Loucy (cell line): ENCODE results near the gene TLX3.
"Not testable (repeated sequence)": the region's sequence is repeated elsewhere in the genome, so short reads cannot be mapped to it uniquely, and the experiment has no call there.

Experiments used
- H2AFZ ChIP-seq: fragments of 200-600 bp; sonication (generic); 2 replicates; pipeline ENCODE4 v1.6.0; 2016; ENCODE audit warnings: antibody characterized with exemption, mild to moderate bottlenecking, low read length, moderate library complexity
- H3F3A ChIP-seq: fragments of 200-600 bp; 2 replicates; pipeline ENCODE4 v1.6.0; 2016; ENCODE audit warnings: antibody characterized with exemption, low read depth, mild to moderate bottlenecking
- H3K27me3 ChIP-seq: fragments of 200-600 bp; sonication (generic); 2 replicates; pipeline ENCODE4 v1.6.1; 2014; ENCODE audit warnings: low read length, mild to moderate bottlenecking; ENCODE audit not compliant: insufficient read depth, poor library complexity, severe bottlenecking
- H3K36me3 ChIP-seq: fragments of 200-600 bp; sonication (generic); 2 replicates; pipeline ENCODE4 v1.6.1; 2016; ENCODE audit warnings: low read length; ENCODE audit not compliant: insufficient read depth
- H3K4me1 ChIP-seq: fragments of 200-600 bp; sonication (generic); 2 replicates; pipeline ENCODE4 v1.5.1; 2014; ENCODE audit warnings: low read length, mild to moderate bottlenecking; ENCODE audit not compliant: insufficient read depth, poor library complexity, severe bottlenecking
- H3K4me2 ChIP-seq: fragments of 200-600 bp; sonication (generic); 2 replicates; pipeline ENCODE4 v1.6.0; 2014; ENCODE audit warnings: antibody characterized with exemption, low read length, low read depth, mild to moderate bottlenecking; ENCODE audit not compliant: poor library complexity, severe bottlenecking
- H3K4me3 ChIP-seq: fragments of 200-600 bp; sonication (generic); 2 replicates; pipeline ENCODE4 v1.5.1; 2014; ENCODE audit warnings: low read length, mild to moderate bottlenecking, mixed read lengths; ENCODE audit not compliant: poor library complexity, severe bottlenecking
- H3K79me2 ChIP-seq: fragments of 200-600 bp; sonication (generic); 2 replicates; pipeline ENCODE4 v1.6.1; 2014; ENCODE audit warnings: low read length; ENCODE audit not compliant: insufficient read depth
- H3K9ac ChIP-seq: fragments of 200-600 bp; sonication (generic); 2 replicates; pipeline ENCODE4 v1.6.0; 2014; ENCODE audit warnings: mild to moderate bottlenecking, low read depth, low read length, moderate library complexity; ENCODE audit not compliant: poor library complexity, severe bottlenecking
- H3K9me2 ChIP-seq: fragments of 200-600 bp; sonication (generic); replicated peaks from 2 replicates; pipeline ENCODE4 v1.6.1; 2016; ENCODE audit warnings: low read depth, low read length, mixed read lengths
- H3K9me3 ChIP-seq: fragments of 200-600 bp; sonication (generic); 2 replicates; pipeline ENCODE4 v1.6.1; 2014; ENCODE audit warnings: mild to moderate bottlenecking, antibody characterized with exemption, low read length, low read depth; ENCODE audit not compliant: insufficient read depth
- H4K20me1 ChIP-seq: fragments of 200-600 bp; sonication (generic); 2 replicates; pipeline ENCODE4 v1.6.0; 2014; ENCODE audit warnings: antibody characterized with exemption, low read length, mild to moderate bottlenecking; ENCODE audit not compliant: insufficient read depth, poor library complexity, severe bottlenecking
- CTCF ChIP-seq: fragments of 200-600 bp; sonication (generic); conservative IDR thresholded peaks from 2 replicates; pipeline ENCODE4 v1.5.1; 2014; ENCODE audit warnings: mild to moderate bottlenecking, antibody characterized with exemption, low read length
- EZH2phosphoT487 ChIP-seq: fragments of 200-600 bp; IDR thresholded peaks from 2 replicates; pipeline ENCODE4 v1.6.1; 2018; ENCODE audit warnings: antibody characterized with exemption, mild to moderate bottlenecking, moderate library complexity, borderline replicate concordance

The TLX3 gene

GRCh38 chr5:171355302-171355724 lies 46.3 kb downstream of the TLX3 start:
- Histone ChIP-seq H4K20me1 (no peaks in the 10 kb centered on the region), H3K9ac (no peak overlapping the region), H3K27me3 (no peaks in the 10 kb centered on the region), H3K9me3 (no peaks in the 10 kb centered on the region), H3K4me3 (no peak overlapping the region), H2AFZ (no peak overlapping the region), H3K4me1 (no peaks in the 10 kb centered on the region), H3K9me2 (no peaks in the 10 kb centered on the region), H3K4me2 (no peak overlapping the region), H3K36me3 (no peaks in the 10 kb centered on the region), H3F3A (no peaks in the 10 kb centered on the region), H3K79me2 (no peaks in the 10 kb centered on the region)
- no peak for TF ChIP-seq EZH2phosphoT487
- no peak for TF ChIP-seq CTCF

- Histone ChIP-seq H3K4me1 (no peaks in the 10 kb centered on the region), H4K20me1 (no peaks in the 10 kb centered on the region), H3K79me2 (no peaks in the 10 kb centered on the region), H3K4me2 (no peak overlapping the region), H3K9me2 (no peaks in the 10 kb centered on the region), H3K9me3 (no peaks in the 10 kb centered on the region), H2AFZ (no peak overlapping the region), H3K9ac (no peak overlapping the region), H3K4me3 (no peak overlapping the region), H3F3A (no peaks in the 10 kb centered on the region), H3K36me3 (no peaks in the 10 kb centered on the region), H3K27me3 (no peaks in the 10 kb centered on the region)
- TF ChIP-seq CTCF (no peak), EZH2phosphoT487 (no peak)
Measured at GRCh38 chr5:171357843-171358242, 48.8 kb downstream of the TLX3 start.

GRCh38 chr5:171361151-171361550 lies 52.1 kb downstream of the TLX3 start:
- not testable (repeated sequence) for H3K4me2 ChIP-seq, H3K9ac ChIP-seq, H2AFZ ChIP-seq, H3K9me2 ChIP-seq, H3K4me3 ChIP-seq, H4K20me1 ChIP-seq, H3K36me3 ChIP-seq, H3K9me3 ChIP-seq, H3F3A ChIP-seq, H3K4me1 ChIP-seq, H3K27me3 ChIP-seq, H3K79me2 ChIP-seq
